ENCODE data around the gene CFAP73. TPM values are rescaled to one million over a fixed set of nuclear protein-coding genes. Genes with fewer than 3 reads are reported as not detected.

Gene CFAP73
- total RNA-seq, 2 experiments from 2014 or later: 0.16 to 1.0 TPM

Other genes with a start within 250 kb of the CFAP73 start
- 10 to 100 TPM; 33.6 to 34.9 TPM for gene OAS1, start 242.8 kb upstream of the CFAP73 start, total RNA-seq
- 10 to 100 TPM; 37.4 to 39.8 TPM for gene OAS3, start 211.2 kb upstream of the CFAP73 start, total RNA-seq
- 100 to 1,000 TPM; 122 TPM for gene OAS2, start 171.2 kb upstream of the CFAP73 start, total RNA-seq
- gene DTX1, start 93.0 kb upstream of the CFAP73 start, total RNA-seq: 1 to 10 TPM; 1.1 TPM
- gene RASAL1, start 14.0 kb upstream of the CFAP73 start, total RNA-seq: 1 to 10 TPM; 1.3 to 1.9 TPM
- gene DDX54, start 35.8 kb downstream of the CFAP73 start, total RNA-seq: 100 to 1,000 TPM; 136 to 145 TPM
- gene RITA1, start 36.0 kb downstream of the CFAP73 start, total RNA-seq: 10 to 100 TPM; 28.9 to 31.1 TPM
- gene TPCN1, start 71.7 kb downstream of the CFAP73 start, total RNA-seq: 10 to 100 TPM; 20.5 to 25.0 TPM
- 10 to 100 TPM; 13.5 to 15.1 TPM for gene SLC8B1, start 185.4 kb downstream of the CFAP73 start, total RNA-seq
- 10 to 100 TPM; 14.8 to 15.5 TPM for gene PLBD2, start 208.9 kb downstream of the CFAP73 start, total RNA-seq